HEK293T (cell line): ENCODE data around the gene ITPRIP.

Source experiments
- L3MBTL2 ChIP-seq: fragments of 450-650 bp; conservative IDR thresholded peaks from 2 replicates; pipeline ENCODE4 v1.6.1; 2016; ENCODE audit warnings: mild to moderate bottlenecking
- LEF1 ChIP-seq: fragments of 450-650 bp; IDR thresholded peaks from 2 replicates; pipeline ENCODE4 v1.6.1; 2017; ENCODE audit warnings: mild to moderate bottlenecking, borderline replicate concordance
- SP1 ChIP-seq: fragments of 450-650 bp; IDR thresholded peaks from 2 replicates; pipeline ENCODE4 v1.6.1; 2017
- SUZ12 ChIP-seq: fragments of 450-650 bp; IDR thresholded peaks from 2 replicates; pipeline ENCODE4 v1.6.1; 2016; ENCODE audit warnings: mild to moderate bottlenecking

- no peak for TF ChIP-seq L3MBTL2
- no peak for TF ChIP-seq SP1
- TF ChIP-seq SUZ12 = no peak
- no peak for TF ChIP-seq LEF1
These were observed 36.2 kb downstream of the ITPRIP start for GRCh38 chr10:104301907-104302690.
